K562 (cell line): ENCODE data around the gene CLSTN1. TPM values are rescaled to one million over a fixed set of nuclear protein-coding genes. Genes with fewer than 3 reads are reported as not detected.

Experiments used
- ATAC-seq: fragments of 200-7000 bp; cut with Tn5 transposase; 3 replicates; pipeline ENCODE4 v1.9.1; 2020; ENCODE audit warnings: moderate library complexity
- BruUV-seq: library from RNA; stranded (reverse); fragments of 400-500 nt; replicated peaks from 2 replicates; lab custom pipeline; 2021; lab: Mats Ljungman, UMichigan
- CTCF ChIA-PET: fragments of 300-600 bp; formaldehyde crosslinking; extraction: SDS; loops from one replicate; lab custom pipeline; 2021; ENCODE audit warnings: low intra/inter-chr PET ratio; lab: Yijun Ruan, JAX
- POLR2A ChIA-PET: fragments of 300-600, 350-650 bp; sonication (Branson Sonifier 250); formaldehyde crosslinking; extraction: SDS; loops from one replicate; lab custom pipeline; 2021; ENCODE audit warnings: antibody characterized with exemption, inconsistent platforms; lab: Yijun Ruan, JAX
- DNase-seq, 4 experiments: peaks; one replicate each; pipeline versions ENCODE4 v3.0.0 to v3.0.0-alpha.2; 2011 to 2018; ENCODE audit warnings: low spot score in 3 of 4, mixed read lengths in 3 of 4; ENCODE audit errors: extremely low read depth in 1 of 4
- FAIRE-seq: peaks from 2 replicates; lab custom pipeline; 2011; peaks lifted over from hg19 to GRCh38; lab: Jason Lieb, UNC
- H2AFZ ChIP-seq: 2 replicates; pipeline ENCODE4 v1.6.0; 2011; ENCODE audit warnings: low read depth, low read length, control low read depth, inconsistent platforms
- H3K27ac ChIP-seq: fragments of 200-600 bp; 3 replicates; pipeline ENCODE4 v1.8.0; 2011; ENCODE audit warnings: low read depth, mild to moderate bottlenecking, control low read depth, inconsistent platforms, low read length, moderate library complexity, mixed read lengths; ENCODE audit errors: extremely low read depth
- H3K27me3 ChIP-seq, 2 experiments: fragments of 300-600 bp in 1 of 2; 2 replicates in 1 of 2; 3 replicates in 1 of 2; pipeline versions ENCODE4 v1.6.0 to v1.8.0; 2011; ENCODE audit warnings: inconsistent platforms in 2 of 2, low read length in 2 of 2, mild to moderate bottlenecking in 1 of 2, mixed read lengths in 1 of 2, moderate library complexity in 1 of 2; ENCODE audit not compliant: control insufficient read depth in 2 of 2, insufficient read depth in 2 of 2
- H3K36me3 ChIP-seq: fragments of 300-600 bp; 3 replicates; pipeline ENCODE4 v1.8.0; 2011; ENCODE audit warnings: mild to moderate bottlenecking, low read length, inconsistent platforms; ENCODE audit not compliant: control insufficient read depth, insufficient read depth
- H3K4me1 ChIP-seq, 2 experiments: fragments of 200-600 bp in 1 of 2; replicated peaks in 1 of 2; 2 replicates in 1 of 2; 3 replicates in 1 of 2; pipeline versions ENCODE4 v1.5.1 to v1.8.0; 2011; ENCODE audit warnings: inconsistent platforms in 2 of 2, low read length in 2 of 2, mild to moderate bottlenecking in 1 of 2, mixed read lengths in 1 of 2, moderate library complexity in 1 of 2; ENCODE audit not compliant: control insufficient read depth in 2 of 2, insufficient read depth in 2 of 2
- H3K4me2 ChIP-seq: 2 replicates; pipeline ENCODE4 v1.6.1; 2011; ENCODE audit warnings: low read length, control low read depth, inconsistent platforms, mixed read lengths; ENCODE audit not compliant: insufficient read depth
- H3K4me3 ChIP-seq: fragments of 200-600 bp; sonication (generic), shearing (Covaris generic); 2 replicates; pipeline ENCODE4 v1.5.1; 2016; ENCODE audit warnings: control low read depth, inconsistent platforms
- H3K79me2 ChIP-seq: fragments of 200-600 bp; 3 replicates; pipeline ENCODE4 v1.8.0; 2011; ENCODE audit warnings: low read length, inconsistent platforms; ENCODE audit not compliant: control insufficient read depth, insufficient read depth
- H3K9ac ChIP-seq, 2 experiments: 2 replicates each; pipeline versions ENCODE4 v1.6.0 to v1.6.1; 2011; ENCODE audit warnings: low read depth in 2 of 2, low read length in 2 of 2, control low read depth in 1 of 2, inconsistent platforms in 1 of 2, mild to moderate bottlenecking in 1 of 2, mixed read lengths in 1 of 2; ENCODE audit not compliant: insufficient read depth in 1 of 2
- H3K9me1 ChIP-seq: one replicate; pipeline ENCODE4 v1.6.0; 2011; ENCODE audit warnings: inconsistent platforms, mild to moderate bottlenecking, low read length, moderate library complexity; ENCODE audit not compliant: control insufficient read depth, insufficient read depth
- H3K9me3 ChIP-seq: replicated peaks from 2 replicates; pipeline ENCODE4 v1.5.1; 2011; ENCODE audit warnings: low read depth, low read length, inconsistent platforms; ENCODE audit not compliant: control insufficient read depth, insufficient read depth
- H4K20me1 ChIP-seq: replicated peaks from 2 replicates; pipeline ENCODE4 v1.6.1; 2011; ENCODE audit warnings: low read length, inconsistent platforms, mixed read lengths; ENCODE audit not compliant: control insufficient read depth, insufficient read depth
- BRF1 ChIP-seq: IDR thresholded peaks from 3 replicates; pipeline ENCODE4 v1.6.1; 2011; ENCODE audit warnings: borderline replicate concordance, mild to moderate bottlenecking; ENCODE audit not compliant: insufficient read length; ENCODE audit errors: extremely low read depth
- CC2D1A ChIP-seq: fragments of 450-650 bp; IDR thresholded peaks from 2 replicates; pipeline ENCODE4 v1.6.1; 2017; ENCODE audit warnings: mild to moderate bottlenecking
- CSDE1 ChIP-seq, 2 experiments: fragments of 450-650 bp; IDR thresholded peaks; 2 replicates each; pipeline ENCODE4 v1.6.1; 2016; ENCODE audit warnings: mild to moderate bottlenecking in 1 of 2
- ETV5 ChIP-seq: sonication (generic); formaldehyde crosslinking; IDR thresholded peaks from 2 replicates; pipeline ENCODE4 v1.4.0; 2020; ENCODE audit warnings: low read depth, mild to moderate bottlenecking, missing genetic modification reagents
- FOXA1 ChIP-seq: fragments of 450-650 bp; IDR thresholded peaks from 2 replicates; pipeline ENCODE4 v1.6.1; 2016; ENCODE audit warnings: mild to moderate bottlenecking, borderline replicate concordance
- HMBOX1 ChIP-seq: sonication (generic); IDR thresholded peaks from 2 replicates; pipeline ENCODE4 v1.6.1; 2016
- PRMT5 ChIP-seq: sonication (generic); formaldehyde crosslinking; IDR thresholded peaks from 2 replicates; pipeline ENCODE4 v1.5.0; 2020; ENCODE audit warnings: missing genetic modification reagents
- RAD21 ChIP-seq, 2 experiments: fragments of 250-450 bp in 1 of 2; fragments of 450-650 bp in 1 of 2; sonication (Bioruptor Pico) in 1 of 2; formaldehyde crosslinking in 1 of 2; IDR thresholded peaks in 1 of 2; conservative IDR thresholded peaks in 1 of 2; 2 replicates each; pipeline versions ENCODE4 v1.4.0 to v1.8.0; 2020 to 2022; ENCODE audit warnings: mild to moderate bottlenecking in 2 of 2, moderate library complexity in 1 of 2
- RB1 ChIP-seq: fragments of 450-650 bp; IDR thresholded peaks from 2 replicates; pipeline ENCODE4 v1.6.1; 2017; ENCODE audit warnings: low read depth, mild to moderate bottlenecking
- RCOR1 ChIP-seq, 2 experiments: IDR thresholded peaks; 2 replicates each; pipeline ENCODE4 v1.6.1; 2012; ENCODE audit warnings: low read depth in 2 of 2, low read length in 2 of 2, borderline replicate concordance in 1 of 2, improper control_type of control experiment in 1 of 2
- REST ChIP-seq, 2 experiments: fragments of 450-650 bp; formaldehyde crosslinking in 1 of 2; IDR thresholded peaks; 2 replicates each; pipeline versions ENCODE4 v1.4.0 to v1.6.1; 2014 to 2020; ENCODE audit warnings: mild to moderate bottlenecking in 2 of 2, borderline replicate concordance in 1 of 2, low read depth in 1 of 2
- ZNF384 ChIP-seq: IDR thresholded peaks from 2 replicates; pipeline ENCODE4 v1.6.1; 2012; ENCODE audit warnings: low read depth, low read length, improper control_type of control experiment
- WGBS: fragments of 100-300 bp; shearing (Covaris generic); methylation state at CpG from one replicate; pipeline ENCODE4 v1.1.6; 2016; ENCODE audit warnings: low coverage, mixed read lengths; ENCODE audit not compliant: insufficient coverage; ENCODE audit errors: missing lambda C conversion rate; 5-methylcytosine and 5-hydroxymethylcytosine counted together
- in situ Hi-C: fragments of 300-500 bp; cut with MboI; formaldehyde crosslinking; loops from 4 replicates; pipeline ENCODE4 v1.15.0; 2018; ENCODE audit warnings: inconsistent platforms, mixed read lengths
- intact Hi-C: fragments of 100-400 bp; cut with micrococcal nuclease; formaldehyde crosslinking; loops from 2 replicates; pipeline ENCODE4 v1.14.2; 2022
- polyA plus RNA-seq, 8 experiments: library from polyadenylated mRNA; depleted of rRNA in 4 of 8; stranded (reverse) in 5 of 8; unstranded in 3 of 8; fragments of >200 nt; fragmentation: Nextera tagmentation in 2 of 8; fragmentation: Illumina TruSeq in 1 of 8; extraction: Ambion mirVana in 2 of 8; extraction: Trizol in 1 of 8; gene quantifications; 2 replicates each; pipeline versions ENCODE4 v1.2.1 to v1.2.3, GENCODE V29; 2011 to 2014; ENCODE audit warnings: inconsistent platforms in 1 of 8, missing spikeins in 1 of 8
- total RNA-seq, 7 experiments: library from RNA; depleted of rRNA in 6 of 7; stranded (reverse); fragments of >200 nt in 6 of 7; fragmentation: Illumina TruSeq in 2 of 7; extraction: Trizol in 2 of 7; gene quantifications; 2 replicates each; pipeline versions ENCODE4 v1.2.1 to v1.2.3, GENCODE V29; 2011 to 2021; ENCODE audit warnings: low replicate concordance in 1 of 7

Gene CLSTN1
- total and polyA plus RNA-seq, 9 of the 15 experiments (the other 6 are each of a cell fraction or from before 2014, with no cell fraction given): 1.1 to 32.5 (median 13.3) TPM

GRCh38 chr1:9784508-9785133 is 39.1 kb downstream of the CLSTN1 start:
- intact Hi-C loops: loop anchor here (1.0 kb wide), 2 partner anchors 83 to 644 kb away; no protein-coding TSS in a partner anchor
- in situ Hi-C loops: loop anchor here (5.0 kb wide), 1 partner anchor 83 kb away; no protein-coding TSS in a partner anchor
- peaks cover 7% of the 10 kb centered on the region; the same call in 1 of the 2 replicates for H4K20me1 ChIP-seq
- no peaks in the 10 kb centered on the region for H3K36me3 ChIP-seq
- H3K9ac ChIP-seq: no peak overlapping the region
- ChIA-PET POLR2A (interaction anchor here (0.6 to 1.9 kb wide), 4 partner anchors 12 to 91 kb away, joined by 3 to 5 read pairs (median 4); no protein-coding TSS in a partner anchor), CTCF (interaction anchor here (0.5 to 5.3 kb wide), 10 partner anchors 8 to 644 kb away, joined by 3 to 86 read pairs (median 4); partner anchors contain the start of genes LZIC and NMNAT1)
- H3K27ac ChIP-seq: no peak overlapping the region
- no peaks in the 10 kb centered on the region for H3K27me3 ChIP-seq
- no peak overlapping the region for H2AFZ ChIP-seq
- WGBS: 2% methylated on average over 3 of the region's 3 CpGs
- no peak overlapping the region for H3K4me2 ChIP-seq
- H3K79me2 ChIP-seq: no peaks in the 10 kb centered on the region
- FAIRE-seq (peak; percentile 97), ATAC-seq (peak; percentile 78), DNase-seq (peak; percentile 64 to 79 (median 65))
- H3K9me1 ChIP-seq: no peaks in the 10 kb centered on the region
- BruUV-seq: no TSS peak
- no peaks in the 10 kb centered on the region for H3K4me1 ChIP-seq
- no peaks in the 10 kb centered on the region for H3K9me3 ChIP-seq
- H3K4me3 ChIP-seq: no peak overlapping the region
- TF ChIP-seq CSDE1 (IDR thresholded peaks at IDR 0.05) (0 out of 4 replicates have a peak, but pooled peaks of 1 of the 2 experiments have one; percentile 32), RCOR1 (IDR thresholded peaks at IDR 0.05; ENCODE audit: borderline replicate concordance in 1 of 2, low read depth in 2 of 2, low read length in 2 of 2) (peak; percentile 91 to 94), FOXA1 (no peak), CC2D1A (0 out of 2 replicates have a peak, but pooled peaks have one; percentile 36), BRF1 (no peak), HMBOX1 (peak; percentile 94), ZNF384 (peak; percentile 51), RB1 (0 out of 2 replicates have a peak, but pooled peaks have one; percentile 17), REST (IDR thresholded peaks at IDR 0.05; ENCODE audit: borderline replicate concordance) (peak; percentile 92), REST (CRISPR knock-in tag; IDR thresholded peaks at IDR 0.05; ENCODE audit: low read depth) (no peak), PRMT5 (CRISPR knock-in tag) (no peak), RAD21 (CRISPR knock-in tag; conservative IDR thresholded peaks at IDR 0.05 in 1 of 2, IDR thresholded peaks at IDR 0.05 in 1 of 2) (peak; percentile 96), ETV5 (no peak)
